ENCODE measurements around the gene ANKH.
A peak's percentile ranks its signal among the peaks of the same experiment; 100 is the strongest.
"Not testable (repeated sequence)": the region's sequence is repeated elsewhere in the genome, so short reads cannot be mapped to it uniquely, and the experiment has no call there.

Gene ANKH

DNA sequence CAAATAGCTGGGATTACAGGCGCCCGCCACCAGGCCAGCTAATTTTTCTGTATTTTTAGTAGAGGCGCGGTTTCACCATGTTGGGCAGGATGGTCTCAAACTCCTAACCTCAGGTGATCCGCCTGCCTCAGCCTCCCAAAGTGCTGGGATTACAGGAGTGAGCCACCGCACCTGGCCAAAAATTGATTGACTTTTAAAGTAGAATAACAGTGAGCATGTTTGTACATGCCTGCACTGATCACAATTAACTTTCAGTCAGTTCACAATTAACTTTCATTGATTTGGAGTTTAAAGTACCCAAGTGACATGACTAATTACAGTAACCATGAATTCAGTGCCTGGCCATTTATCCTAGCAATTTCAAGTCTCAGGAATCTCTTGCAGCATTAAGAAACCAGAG, 61.3 kb downstream of the ANKH start:
- DNase-seq (no peak), ATAC-seq (no peak)
- no peak overlapping the region for H3K27ac Mint-ChIP-seq
- H3K9me3 Mint-ChIP-seq: no peaks in the 10 kb centered on the region
- peak overlapping the region; percentile 70 to 86 for H3K4me3 Mint-ChIP-seq
- H3K4me1 Mint-ChIP-seq: peaks cover 63% of the 10 kb centered on the region
- H3K27me3 Mint-ChIP-seq: no peaks in the 10 kb centered on the region

DNA sequence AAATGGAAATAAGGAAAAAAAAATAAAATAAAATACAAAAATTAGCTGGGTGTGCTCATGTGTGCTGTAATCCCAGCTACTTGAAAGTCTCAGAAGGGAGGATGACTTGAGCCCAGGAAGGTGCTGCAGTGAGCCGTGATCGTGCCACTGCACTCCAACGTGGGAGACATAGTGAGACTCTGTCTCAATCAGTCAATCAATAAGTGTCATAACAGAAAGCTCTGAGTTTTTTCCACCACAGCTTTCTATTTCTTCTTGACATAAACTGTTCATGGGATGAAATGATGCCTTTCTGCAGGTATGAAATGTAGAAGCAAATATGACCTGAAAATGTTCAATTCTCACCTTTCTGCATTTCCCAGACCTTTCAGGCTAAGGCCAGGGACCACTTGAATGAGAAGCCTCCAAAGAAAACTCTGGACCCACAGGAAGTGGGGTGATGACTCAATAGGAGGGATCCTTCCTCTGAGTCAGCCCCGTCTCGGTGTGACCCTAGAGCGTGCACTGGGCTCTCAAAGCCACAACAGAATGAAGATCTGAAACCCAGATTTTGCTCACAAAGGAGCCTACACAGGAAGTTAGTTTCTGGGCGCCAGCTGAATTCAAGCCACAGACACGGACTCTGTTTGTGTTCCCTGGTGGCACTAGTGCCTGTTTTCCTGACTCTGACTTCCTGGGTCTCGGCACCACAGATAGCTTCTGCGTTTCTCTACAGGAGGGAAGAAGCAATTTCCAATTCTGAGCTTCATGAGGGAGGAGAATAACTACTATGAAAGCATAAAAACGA, 62.0 kb downstream of the ANKH start:
- peak; percentile 76 to 90 for DNase-seq
- H3K4me3 Mint-ChIP-seq: peak overlapping the region; percentile 70 to 86
- H3K4me1 Mint-ChIP-seq: peaks cover 56% of the 10 kb centered on the region
- peak; percentile 99 for ATAC-seq
- peak overlapping the region; percentile 76 to 87 for H3K27ac Mint-ChIP-seq
- no peaks in the 10 kb centered on the region for H3K27me3 Mint-ChIP-seq
- no peaks in the 10 kb centered on the region for H3K9me3 Mint-ChIP-seq

DNA sequence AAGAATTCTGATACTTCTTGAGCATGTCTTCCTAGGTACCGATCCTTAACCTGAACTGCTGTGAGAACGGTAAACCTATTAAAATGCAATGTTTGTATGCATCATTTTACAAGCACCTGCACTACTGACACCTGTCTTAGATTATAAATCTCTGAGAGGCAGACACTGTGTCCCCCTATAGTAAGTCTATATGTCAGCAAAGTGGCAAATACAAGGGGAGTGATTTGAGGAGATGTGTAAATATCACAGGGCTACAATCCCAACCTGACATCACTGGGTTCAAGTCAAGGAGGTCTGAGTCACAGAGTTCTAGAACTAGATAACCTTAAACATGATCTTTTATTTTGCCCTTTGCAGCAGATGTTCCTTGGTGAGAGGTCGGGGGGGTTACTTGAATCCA, 64.1 kb downstream of the ANKH start:
- ATAC-seq: no peak
- Mint-ChIP-seq H3K27ac (no peak overlapping the region), H3K4me3 (no peak overlapping the region), H3K9me3 (no peaks in the 10 kb centered on the region), H3K4me1 (peaks cover 46% of the 10 kb centered on the region), H3K27me3 (no peaks in the 10 kb centered on the region)
- DNase-seq: no peak

DNA sequence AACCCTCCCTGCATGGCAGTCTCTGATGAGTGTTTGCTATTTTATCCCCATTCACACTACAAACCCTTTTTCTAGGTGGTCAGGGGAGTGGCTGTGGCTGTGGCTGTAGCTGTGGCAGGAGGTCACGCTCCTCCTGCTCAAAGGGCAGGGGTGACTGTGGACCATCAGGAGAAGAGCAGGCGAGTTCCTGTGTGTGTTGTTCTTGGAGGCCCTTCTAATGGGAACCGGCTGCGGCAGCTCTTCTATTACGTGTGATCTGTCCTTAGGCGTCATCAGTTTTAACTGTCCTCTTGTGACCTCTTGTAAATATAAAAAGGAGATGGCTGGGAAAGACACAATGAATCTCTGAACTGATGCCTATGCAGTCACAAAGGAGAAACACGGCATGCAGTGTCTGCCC, 65.1 kb downstream of the ANKH start:
- ATAC-seq (no peak), DNase-seq (no peak)
- H3K9me3 Mint-ChIP-seq: no peaks in the 10 kb centered on the region
- H3K27ac Mint-ChIP-seq: no peak overlapping the region
- H3K4me3 Mint-ChIP-seq: no peak overlapping the region
- H3K27me3 Mint-ChIP-seq: no peaks in the 10 kb centered on the region
- peaks cover 49% of the 10 kb centered on the region for H3K4me1 Mint-ChIP-seq

DNA sequence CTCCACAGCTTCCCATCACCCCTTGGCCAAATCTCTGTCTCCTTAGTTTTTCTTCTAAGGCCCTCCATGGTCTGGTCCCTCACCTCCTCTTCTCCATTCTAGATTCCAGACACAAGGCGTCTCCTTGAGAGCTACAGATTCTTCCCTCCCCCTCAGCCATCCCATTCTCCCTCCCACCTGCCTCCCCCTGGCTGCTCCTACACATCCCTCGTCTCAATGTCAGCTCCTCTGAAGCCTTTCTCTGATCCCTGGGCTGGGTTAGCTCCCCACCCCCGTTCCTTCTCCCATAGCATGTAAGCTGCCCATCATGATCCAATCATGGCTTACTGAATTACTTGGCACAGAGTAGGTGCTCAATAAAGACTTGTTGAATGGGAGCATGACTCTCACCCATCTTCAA, 69.0 kb downstream of the ANKH start:
- no peaks in the 10 kb centered on the region for H3K27me3 Mint-ChIP-seq
- ATAC-seq: no peak
- H3K4me3 Mint-ChIP-seq: no peak overlapping the region
- H3K9me3 Mint-ChIP-seq: no peaks in the 10 kb centered on the region
- no peak for DNase-seq
- H3K27ac Mint-ChIP-seq: no peak overlapping the region
- peaks cover 33% of the 10 kb centered on the region for H3K4me1 Mint-ChIP-seq

DNA sequence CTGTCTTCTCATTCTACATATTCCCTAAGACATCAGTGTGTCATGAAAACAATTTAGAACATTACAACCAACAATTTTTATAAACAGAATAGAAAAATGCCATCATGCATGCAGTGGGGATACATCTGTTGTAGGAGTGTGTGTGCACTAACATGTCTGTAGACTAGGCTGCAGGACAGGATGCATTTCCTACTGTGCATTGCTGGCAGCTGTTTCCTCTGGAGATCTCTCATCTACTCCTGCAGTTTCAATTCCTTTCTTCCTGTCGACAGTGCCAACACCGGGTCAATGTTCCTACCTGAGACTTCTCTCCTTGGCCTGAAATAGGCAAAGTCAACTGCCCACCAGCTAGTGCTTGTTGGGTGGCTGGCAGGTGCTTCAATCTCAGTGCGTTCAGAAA, 69.8 kb downstream of the ANKH start:
- Mint-ChIP-seq H3K4me1 (peaks cover 33% of the 10 kb centered on the region), H3K9me3 (no peaks in the 10 kb centered on the region), H3K4me3 (no peak overlapping the region), H3K27ac (no peak overlapping the region), H3K27me3 (no peaks in the 10 kb centered on the region)
- DNase-seq: no peak
- ATAC-seq: no peak

DNA sequence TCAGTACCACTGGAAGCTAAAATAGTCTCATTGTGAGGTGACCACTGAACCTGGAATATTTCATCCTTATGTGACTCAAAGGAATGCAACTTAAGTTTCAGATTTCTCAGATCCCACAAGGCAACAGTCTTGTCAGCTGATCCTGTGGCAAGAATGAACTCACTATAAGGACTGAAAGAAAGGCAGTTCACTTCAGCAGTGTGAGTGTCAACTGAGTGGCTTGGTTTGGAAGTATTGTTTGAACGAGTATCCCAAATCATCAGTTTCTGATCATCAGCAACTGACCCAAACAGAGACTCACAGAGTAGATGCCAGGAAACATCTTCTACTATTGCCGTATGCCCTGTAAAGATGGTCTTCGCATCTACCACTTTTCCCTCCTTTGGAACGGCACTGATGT, 74.2 kb downstream of the ANKH start:
- H3K4me3 Mint-ChIP-seq, DNase-seq, H3K9me3 Mint-ChIP-seq, ATAC-seq, H3K27me3 Mint-ChIP-seq, H3K27ac Mint-ChIP-seq: not testable (repeated sequence)
- peaks cover 15% of the 10 kb centered on the region for H3K4me1 Mint-ChIP-seq

DNA sequence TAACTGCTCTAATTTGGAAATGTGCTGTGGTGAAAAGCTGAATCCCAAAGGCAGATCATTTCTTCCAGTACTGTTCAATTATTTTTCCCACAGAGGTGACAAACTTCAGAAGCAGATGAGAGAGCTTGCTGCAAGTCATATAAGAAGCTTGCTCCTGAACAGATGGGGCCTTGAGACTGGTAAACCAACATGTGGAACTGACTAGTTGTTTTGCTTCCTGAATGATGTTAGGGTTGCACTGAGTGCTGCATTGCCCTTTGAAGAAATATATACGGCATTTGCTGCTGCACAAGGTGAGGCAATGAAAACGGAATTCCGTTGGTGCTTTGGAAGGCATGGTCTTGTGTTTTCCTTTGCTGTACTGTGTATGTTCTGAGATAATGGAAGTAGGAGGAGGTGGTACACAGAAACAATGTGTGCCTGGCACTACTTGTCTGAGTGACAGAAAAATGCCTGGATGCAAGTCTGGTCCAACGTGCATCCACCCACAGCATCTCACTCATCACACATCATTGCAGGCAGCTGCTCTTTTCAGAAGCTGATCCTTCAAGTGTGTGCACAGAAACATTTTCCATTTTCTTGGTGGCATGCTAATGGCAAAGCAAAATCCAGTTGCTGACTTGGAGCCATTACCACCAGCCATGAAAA, 76.9 kb downstream of the ANKH start:
- Mint-ChIP-seq H3K27ac (no peak overlapping the region), H3K4me1 (peaks cover 26% of the 10 kb centered on the region), H3K27me3 (no peaks in the 10 kb centered on the region), H3K9me3 (no peaks in the 10 kb centered on the region), H3K4me3 (no peak overlapping the region)
- DNase-seq (no peak), ATAC-seq (no peak)

DNA sequence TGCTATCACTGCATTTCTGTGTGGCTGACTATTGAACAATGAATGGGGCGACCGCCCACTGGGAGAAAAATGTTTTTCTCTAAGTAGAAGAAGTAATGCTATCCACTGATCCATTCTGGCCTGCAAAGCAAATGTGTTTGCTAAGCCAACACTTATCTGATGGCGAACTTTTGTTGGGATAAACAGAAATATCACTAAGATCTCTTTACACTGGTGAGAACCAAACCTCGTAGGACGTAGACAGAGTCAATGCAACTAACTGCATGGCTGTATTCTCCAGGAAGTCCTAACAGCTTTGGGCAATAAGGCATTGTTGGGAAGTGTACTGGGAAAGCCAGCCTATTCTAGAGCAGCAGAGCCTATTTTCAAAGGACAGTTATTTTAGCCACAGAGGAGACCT, 77.7 kb downstream of the ANKH start:
- H3K27me3 Mint-ChIP-seq: no peaks in the 10 kb centered on the region
- H3K9me3 Mint-ChIP-seq: no peaks in the 10 kb centered on the region
- no peak overlapping the region for H3K4me3 Mint-ChIP-seq
- ATAC-seq (no peak), DNase-seq (no peak)
- peaks cover 26% of the 10 kb centered on the region for H3K4me1 Mint-ChIP-seq
- H3K27ac Mint-ChIP-seq: no peak overlapping the region

DNA sequence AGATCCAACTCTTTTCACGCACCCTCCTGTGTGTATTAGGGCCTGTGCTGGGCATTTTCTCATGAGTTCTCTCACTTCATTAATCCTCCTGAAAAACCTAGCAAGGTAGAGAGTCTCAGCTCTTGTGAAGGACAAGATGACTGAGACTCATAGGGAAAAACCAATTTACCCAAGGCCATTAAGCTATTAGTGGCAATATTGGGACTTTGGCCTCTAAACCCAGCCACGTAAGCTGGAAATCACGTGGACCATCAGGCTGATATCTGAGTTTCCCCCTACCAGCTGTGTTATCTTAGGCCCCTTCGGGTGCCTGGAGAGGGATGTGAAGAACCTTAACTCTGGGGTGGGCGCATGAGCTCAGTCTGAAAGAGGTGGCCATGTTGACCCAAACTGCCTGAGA, 80.7 kb downstream of the ANKH start:
- no peak for DNase-seq
- no peak for ATAC-seq
- H3K27me3 Mint-ChIP-seq: no peaks in the 10 kb centered on the region
- H3K4me3 Mint-ChIP-seq: no peak overlapping the region
- H3K9me3 Mint-ChIP-seq: no peaks in the 10 kb centered on the region
- H3K27ac Mint-ChIP-seq: no peak overlapping the region
- H3K4me1 Mint-ChIP-seq: peaks cover 33% of the 10 kb centered on the region

DNA sequence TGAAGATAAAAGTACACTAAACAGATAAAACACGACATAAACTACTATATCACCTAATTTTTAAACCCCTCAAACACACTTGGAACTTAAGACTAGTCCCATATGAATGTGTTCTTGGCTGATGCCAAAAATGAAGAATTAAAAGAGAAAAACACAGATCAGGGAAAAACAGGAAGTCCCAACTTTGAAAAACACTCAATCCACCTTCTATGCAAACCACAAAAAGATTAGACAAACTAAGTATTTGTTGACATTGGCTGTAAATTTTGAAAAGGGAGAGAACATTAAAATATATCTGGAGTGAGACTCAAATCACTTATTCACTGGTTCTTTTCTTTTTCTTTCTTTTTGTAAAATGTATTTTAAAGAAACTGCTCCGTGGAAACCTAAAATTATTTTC, 81.4 kb downstream of the ANKH start:
- DNase-seq (no peak), ATAC-seq (no peak)
- Mint-ChIP-seq H3K9me3 (no peaks in the 10 kb centered on the region), H3K27me3 (no peaks in the 10 kb centered on the region), H3K4me3 (no peak overlapping the region), H3K27ac (no peak overlapping the region), H3K4me1 (peaks cover 37% of the 10 kb centered on the region)

DNA sequence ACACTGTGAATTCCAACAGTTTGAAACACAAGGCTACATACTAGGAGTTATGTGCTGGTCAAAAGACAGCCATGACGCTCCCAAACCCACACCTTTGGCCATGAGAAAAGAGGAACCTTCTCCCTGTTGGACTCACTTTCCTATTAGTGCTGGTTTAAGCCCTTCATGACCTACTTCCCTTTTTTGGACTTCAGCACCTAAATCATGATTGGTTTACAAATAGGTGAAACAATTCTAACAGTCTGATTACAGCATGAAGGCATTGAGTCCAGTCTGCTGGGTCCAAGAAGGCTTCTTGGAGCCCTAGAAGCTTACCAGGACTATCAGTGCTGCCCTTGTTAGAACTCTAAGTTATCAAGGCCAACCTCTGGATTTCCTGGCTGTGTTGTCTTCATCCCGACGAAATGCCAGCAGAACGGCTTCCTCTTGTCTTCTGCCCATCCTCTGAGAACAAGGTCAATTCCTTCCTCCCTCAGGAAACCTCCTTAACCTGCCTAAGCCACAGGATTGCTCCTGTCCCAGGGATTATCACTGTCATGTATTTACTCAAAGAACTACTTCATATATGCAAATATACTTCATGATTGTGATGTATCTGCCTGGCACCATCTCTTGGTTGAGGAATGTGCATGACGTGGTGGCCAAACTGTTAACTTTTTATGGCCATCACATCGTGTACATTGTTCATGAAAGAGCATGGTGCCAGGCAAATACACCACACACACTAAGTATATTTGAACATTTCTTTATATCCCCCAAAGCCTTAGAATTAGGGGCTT, 83.6 kb downstream of the ANKH start:
- H3K9me3 Mint-ChIP-seq: no peaks in the 10 kb centered on the region
- no peak for ATAC-seq
- no peak overlapping the region for H3K27ac Mint-ChIP-seq
- peaks cover 52% of the 10 kb centered on the region for H3K4me1 Mint-ChIP-seq
- H3K4me3 Mint-ChIP-seq: no peak overlapping the region
- no peak for DNase-seq
- H3K27me3 Mint-ChIP-seq: no peaks in the 10 kb centered on the region

DNA sequence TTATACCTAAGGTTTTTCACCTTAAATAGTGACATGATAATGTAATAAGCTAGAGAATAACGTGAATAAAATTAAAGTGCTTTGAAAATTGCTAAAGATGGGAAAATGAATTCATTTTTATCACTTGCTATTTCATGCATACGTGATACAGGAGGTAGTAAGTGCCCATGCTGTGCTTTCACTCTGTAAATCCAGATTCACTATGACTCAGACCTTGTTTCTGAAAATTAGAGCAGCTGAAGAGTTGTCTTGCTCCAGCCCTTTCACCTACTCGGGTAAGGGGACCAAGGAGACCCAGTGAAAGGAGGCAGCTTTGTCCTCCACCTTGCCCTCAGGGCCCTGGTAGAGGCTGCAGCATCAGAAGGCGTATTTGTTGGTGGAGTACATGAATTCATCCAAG, 87.9 kb downstream of the ANKH start:
- no peak overlapping the region for H3K4me3 Mint-ChIP-seq

DNA sequence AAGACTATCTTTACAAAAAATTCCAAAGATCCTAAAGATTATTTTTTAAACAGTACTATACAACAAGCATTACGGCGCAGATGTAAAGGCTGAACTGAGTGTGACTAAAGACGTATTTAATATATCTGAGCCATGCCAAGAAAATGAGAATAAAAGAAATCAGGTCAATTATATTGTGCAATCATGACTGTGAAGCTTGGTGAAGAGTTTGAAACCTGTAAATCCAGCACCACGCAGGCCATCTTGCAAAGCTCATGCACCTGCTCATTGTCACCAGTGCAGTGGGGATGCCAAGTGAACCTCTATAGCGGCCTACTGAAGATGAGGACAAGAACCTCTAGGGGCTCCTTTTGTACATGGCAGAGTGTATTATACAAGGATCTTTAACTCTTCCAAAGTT, 89.0 kb downstream of the ANKH start:
- Mint-ChIP-seq H3K4me3 (no peak overlapping the region), H3K27ac (no peak overlapping the region), H3K4me1 (peaks cover 37% of the 10 kb centered on the region), H3K27me3 (no peaks in the 10 kb centered on the region), H3K9me3 (no peaks in the 10 kb centered on the region)
- DNase-seq (no peak), ATAC-seq (no peak)

More for the DNA sequence above, 87.9 kb downstream of the ANKH start:
- Mint-ChIP-seq H3K27me3 (no peaks in the 10 kb centered on the region), H3K4me1 (peaks cover 44% of the 10 kb centered on the region), H3K27ac (no peak overlapping the region), H3K9me3 (no peaks in the 10 kb centered on the region)
- DNase-seq: no peak
- ATAC-seq: peak; percentile 81

DNA sequence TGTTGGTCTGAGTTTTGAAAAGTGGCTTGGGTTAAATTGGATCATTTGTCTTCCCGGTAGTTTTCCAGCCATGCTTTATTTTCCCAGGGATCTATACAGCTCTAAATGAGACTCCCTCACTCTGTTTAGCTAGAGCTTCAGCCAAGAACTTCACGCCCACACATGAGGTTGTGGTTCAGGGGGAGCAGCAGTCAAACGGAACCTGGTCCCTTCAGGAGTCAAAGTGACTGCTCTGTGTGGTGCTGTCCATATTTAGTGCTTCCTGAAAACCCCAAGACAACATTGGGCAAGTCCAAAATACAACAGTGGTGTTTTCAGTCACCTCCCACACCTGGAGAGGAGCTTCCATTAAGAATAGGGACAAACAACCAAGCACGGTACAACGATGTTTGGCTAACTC, 90.5 kb downstream of the ANKH start:
- peaks cover 37% of the 10 kb centered on the region for H3K4me1 Mint-ChIP-seq
- ATAC-seq: peak; percentile 73
- peak overlapping the region in 1 of 2 donors; percentile 75 for H3K27ac Mint-ChIP-seq
- H3K27me3 Mint-ChIP-seq: no peaks in the 10 kb centered on the region
- no peaks in the 10 kb centered on the region for H3K9me3 Mint-ChIP-seq
- H3K4me3 Mint-ChIP-seq: no peak overlapping the region
- DNase-seq: peak in 1 of 2 donors; percentile 5

DNA sequence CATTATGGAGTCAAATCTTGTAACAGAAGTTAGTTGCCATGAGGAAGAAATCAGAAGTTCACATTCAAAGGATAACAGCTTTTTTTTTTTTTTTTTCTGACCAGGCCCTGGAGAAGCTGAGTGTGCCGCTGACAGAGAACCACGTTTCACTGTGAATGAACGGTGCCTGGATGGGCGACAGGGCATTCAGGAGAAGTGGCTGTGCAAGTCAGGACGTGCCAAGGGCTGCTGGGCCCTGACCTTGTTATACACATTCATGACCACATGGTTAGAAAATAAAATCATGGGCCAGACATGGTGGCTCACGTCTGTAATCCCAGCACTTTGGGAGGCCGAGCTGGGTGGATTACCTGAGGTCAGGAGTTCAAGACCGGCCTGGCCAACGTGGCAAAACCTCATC, 91.6 kb downstream of the ANKH start:
- H3K27ac Mint-ChIP-seq: no peak overlapping the region
- H3K4me3 Mint-ChIP-seq: no peak overlapping the region
- ATAC-seq (no peak), DNase-seq (no peak)
- no peaks in the 10 kb centered on the region for H3K9me3 Mint-ChIP-seq
- no peaks in the 10 kb centered on the region for H3K27me3 Mint-ChIP-seq
- peaks cover 31% of the 10 kb centered on the region for H3K4me1 Mint-ChIP-seq
